GM18498 (cell line): ENCODE measurements around the gene FAF1.

ENCODE experiments used
- ATAC-seq: cut with Tn5 transposase; IDR thresholded peaks from one replicate; pipeline ENCODE4 v1.9.1; 2021; ENCODE audit warnings: mild to moderate bottlenecking, moderate library complexity; ENCODE audit not compliant: unreplicated experiment

The FAF1 gene

GRCh38 chr1:50420689-50421365 is 539.2 kb downstream of the FAF1 start:
- no peak for ATAC-seq

- no peak for ATAC-seq
Measured at GRCh38 chr1:50419907-50420677, 540.0 kb downstream of the FAF1 start.

GRCh38 chr1:50419192-50419906 is 540.7 kb downstream of the FAF1 start:
- no peak for ATAC-seq

- no peak for ATAC-seq
Measured at GRCh38 chr1:50418600-50419109, 541.4 kb downstream of the FAF1 start.

- ATAC-seq: no peak
Measured at GRCh38 chr1:50417946-50418599, 542.0 kb downstream of the FAF1 start.

GRCh38 chr1:50417507-50417906 is 542.6 kb downstream of the FAF1 start:
- ATAC-seq: no peak

DNA sequence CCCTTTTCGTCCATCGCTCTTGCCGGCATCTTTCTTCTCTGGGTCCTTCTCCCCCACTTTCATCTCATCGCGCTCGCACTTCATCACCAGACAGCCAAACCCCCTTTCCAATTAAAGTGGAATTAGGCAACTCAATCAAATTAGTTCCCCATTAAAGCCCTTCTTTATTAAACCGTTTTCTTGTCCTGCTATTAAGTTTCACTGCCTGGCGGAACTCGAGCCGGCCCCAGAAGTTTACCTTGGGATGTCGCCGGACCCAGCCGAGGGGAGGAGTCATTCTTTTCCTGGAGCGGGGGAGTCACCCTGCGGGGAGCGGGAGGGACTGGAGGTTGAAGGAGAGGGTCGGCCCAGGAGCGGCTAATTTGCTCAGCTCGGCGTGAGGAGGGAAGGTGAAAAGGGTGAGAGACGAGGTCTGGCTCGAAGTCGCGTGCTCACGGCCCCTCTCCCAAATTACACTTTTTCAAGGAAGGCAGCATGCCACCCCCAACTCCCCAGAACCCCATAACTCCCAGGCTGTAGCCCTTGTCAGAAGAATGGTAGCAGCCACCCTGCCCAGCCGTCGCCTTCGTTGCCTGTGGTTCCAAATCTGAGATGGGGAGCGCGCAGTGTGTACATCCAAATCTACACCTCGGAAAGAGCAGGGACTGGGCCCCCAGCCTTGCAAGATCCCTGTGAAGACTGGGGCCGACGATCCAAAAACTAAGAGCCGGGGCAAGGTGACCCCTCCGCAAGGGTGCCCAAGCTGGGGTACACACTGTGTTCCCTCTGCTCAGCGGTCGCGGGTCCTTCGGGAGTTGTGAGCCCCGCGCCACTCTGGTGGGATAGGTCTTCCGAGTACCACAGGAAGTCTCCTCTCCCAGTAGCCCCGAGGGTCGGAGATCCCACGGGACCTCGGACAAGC is 543.3 kb downstream of the FAF1 start:
- no peak for ATAC-seq

DNA sequence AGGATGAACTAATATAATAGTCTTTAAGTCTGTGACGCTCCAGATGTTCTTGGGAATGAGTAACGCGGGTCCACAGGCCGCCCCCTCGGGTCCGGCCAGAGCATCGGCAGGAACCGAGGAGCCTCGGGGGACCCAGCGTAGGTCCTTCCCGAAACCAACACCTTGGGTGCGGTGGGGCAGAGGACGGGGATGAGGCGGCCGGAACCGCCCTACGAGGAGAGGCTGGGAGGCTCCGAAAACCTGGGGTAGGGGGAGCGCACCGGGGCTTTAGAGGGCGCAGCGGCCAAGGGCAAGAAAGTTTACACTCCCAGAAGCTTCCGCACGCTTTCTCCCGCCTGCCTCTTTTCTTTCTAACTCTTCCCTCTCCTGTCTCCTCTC is 543.9 kb downstream of the FAF1 start:
- no peak for ATAC-seq

DNA sequence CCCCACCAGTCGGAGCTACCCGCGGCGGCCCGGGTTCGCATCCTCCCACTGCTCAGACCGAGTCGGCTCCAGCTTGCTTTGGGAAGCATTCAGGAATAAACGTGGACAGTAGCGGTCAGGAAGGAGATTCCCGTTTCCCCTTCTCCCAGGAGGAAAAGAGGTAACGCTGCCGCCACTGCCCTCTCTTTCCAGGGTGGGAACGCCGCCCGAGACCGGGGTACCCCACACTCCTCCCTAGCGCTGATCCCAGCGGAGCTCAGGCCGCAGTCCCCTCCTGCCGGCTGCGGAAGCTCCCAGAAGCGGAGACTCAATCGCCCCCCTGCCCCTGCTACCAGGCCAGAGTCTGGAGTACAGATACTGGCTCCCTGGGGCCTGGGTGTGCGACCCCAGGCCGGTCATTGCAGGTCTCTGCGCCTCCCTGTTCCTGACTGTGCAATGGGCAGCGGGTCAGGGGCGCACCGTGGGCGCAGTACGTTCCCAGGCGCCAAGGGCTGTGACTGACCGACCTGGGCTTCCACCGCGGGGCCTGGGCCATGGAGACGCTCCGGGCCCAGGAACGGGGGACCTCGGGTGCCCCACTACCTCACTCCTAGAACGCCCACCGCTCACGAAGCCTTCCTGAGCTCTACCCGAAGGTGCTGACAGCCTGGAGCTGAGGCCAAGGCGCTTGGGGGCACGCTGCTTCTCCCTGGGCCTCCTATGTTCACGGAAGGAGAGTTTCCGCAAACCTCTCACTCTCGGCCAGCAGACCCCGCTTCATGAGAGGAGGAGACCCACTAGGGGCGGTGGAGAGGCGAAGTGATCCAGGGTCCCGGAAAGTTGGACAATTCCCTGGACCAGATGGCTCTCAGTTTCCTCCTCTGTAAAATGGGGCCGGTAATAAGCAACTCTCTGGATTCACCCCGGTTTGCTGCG is 544.6 kb downstream of the FAF1 start:
- no peak for ATAC-seq

DNA sequence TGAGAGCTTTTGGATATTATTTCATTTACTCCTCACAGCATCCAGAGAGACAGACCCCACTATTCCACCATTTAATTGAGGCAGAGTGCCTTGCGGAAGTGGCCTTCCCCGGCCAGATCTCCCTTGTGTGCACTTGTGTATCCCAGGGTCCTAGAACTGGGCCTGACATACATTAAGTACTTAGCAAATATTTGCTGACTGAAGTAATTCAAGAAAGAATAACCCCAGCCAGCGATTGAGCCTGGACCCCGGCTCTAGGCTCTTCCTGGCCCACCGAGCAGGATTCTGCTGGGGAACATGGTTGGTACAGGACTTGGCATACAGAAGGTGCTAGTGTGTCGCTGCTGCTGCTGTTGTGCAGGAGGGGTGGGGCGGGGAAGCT is 545.2 kb downstream of the FAF1 start:
- no peak for ATAC-seq

GRCh38 chr1:50412813-50413476 is 547.1 kb downstream of the FAF1 start:
- no peak for ATAC-seq

DNA sequence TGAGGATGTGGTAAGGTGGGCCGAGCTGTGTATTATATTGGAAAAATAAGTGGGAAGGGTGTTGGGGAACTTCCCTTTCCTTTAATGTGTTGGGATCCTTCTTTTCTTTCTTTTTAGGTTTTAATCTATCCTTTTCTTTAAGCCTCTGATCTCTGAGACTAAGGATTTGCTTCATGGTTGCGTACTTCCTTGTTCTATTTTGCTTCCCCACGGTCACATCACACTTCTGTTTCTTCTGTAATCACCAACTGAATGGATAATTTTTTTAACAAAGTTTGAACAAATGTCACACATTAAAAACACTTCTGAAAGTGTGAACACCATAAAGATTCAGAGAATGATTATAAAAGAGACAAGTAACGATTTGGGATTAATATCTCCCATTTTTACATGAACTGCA is 554.3 kb downstream of the FAF1 start:
- no peak for ATAC-seq

DNA sequence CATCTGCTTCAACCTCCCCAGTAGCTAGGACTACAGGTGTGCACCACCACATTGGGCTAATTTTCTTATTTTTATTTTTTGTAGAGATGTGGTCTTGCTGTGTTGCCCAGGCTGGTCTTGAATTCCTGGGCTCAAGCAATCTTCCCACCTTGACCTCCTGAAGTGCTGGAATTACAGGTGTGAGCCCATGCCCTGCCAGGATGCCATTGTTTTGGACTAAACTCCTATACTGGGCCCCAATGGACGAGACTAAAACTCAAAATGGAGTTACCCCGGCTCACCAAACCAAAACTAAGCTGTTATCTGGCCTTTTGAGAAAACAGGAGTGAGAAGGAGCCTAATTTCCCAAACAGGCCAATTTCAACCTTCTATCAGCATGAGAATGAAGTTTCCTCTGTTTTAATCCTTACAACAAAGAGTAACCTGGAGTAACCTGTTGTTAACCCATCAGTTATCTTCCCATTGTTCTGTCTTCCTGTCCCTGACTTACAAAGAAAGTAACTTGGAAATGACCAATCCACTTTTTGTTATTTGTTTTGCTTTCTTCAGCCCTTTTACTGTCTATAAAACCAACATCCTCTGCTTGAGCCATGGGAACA is 566.4 kb downstream of the FAF1 start:
- ATAC-seq: no peak
